ENCODE results near the gene SETBP1.

The SETBP1 gene

DNA sequence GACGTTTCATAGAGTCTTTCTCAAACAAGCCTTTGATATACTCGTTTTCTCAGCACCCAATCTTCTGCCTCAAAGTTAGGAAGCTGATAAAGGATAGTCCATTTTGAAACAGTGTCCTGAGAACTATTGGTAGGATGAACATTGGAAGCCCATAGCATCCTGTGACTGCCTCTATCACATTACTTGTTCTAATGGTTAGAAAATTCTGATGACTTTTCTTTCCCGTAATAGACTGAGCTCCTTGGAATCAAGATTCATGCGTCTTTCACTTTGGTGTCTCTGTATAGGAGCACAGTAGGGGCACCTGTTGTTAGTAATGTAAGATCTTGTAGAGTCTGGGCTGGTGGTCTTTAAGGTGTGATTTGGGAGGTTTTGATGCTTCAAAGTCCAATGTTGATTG, 87.1 kb downstream of the SETBP1 start:
- no peak for TF ChIP-seq ZFP3 (CRISPR knock-in tag; IDR thresholded peaks at IDR 0.05)
- TF ChIP-seq, protein P1, sequence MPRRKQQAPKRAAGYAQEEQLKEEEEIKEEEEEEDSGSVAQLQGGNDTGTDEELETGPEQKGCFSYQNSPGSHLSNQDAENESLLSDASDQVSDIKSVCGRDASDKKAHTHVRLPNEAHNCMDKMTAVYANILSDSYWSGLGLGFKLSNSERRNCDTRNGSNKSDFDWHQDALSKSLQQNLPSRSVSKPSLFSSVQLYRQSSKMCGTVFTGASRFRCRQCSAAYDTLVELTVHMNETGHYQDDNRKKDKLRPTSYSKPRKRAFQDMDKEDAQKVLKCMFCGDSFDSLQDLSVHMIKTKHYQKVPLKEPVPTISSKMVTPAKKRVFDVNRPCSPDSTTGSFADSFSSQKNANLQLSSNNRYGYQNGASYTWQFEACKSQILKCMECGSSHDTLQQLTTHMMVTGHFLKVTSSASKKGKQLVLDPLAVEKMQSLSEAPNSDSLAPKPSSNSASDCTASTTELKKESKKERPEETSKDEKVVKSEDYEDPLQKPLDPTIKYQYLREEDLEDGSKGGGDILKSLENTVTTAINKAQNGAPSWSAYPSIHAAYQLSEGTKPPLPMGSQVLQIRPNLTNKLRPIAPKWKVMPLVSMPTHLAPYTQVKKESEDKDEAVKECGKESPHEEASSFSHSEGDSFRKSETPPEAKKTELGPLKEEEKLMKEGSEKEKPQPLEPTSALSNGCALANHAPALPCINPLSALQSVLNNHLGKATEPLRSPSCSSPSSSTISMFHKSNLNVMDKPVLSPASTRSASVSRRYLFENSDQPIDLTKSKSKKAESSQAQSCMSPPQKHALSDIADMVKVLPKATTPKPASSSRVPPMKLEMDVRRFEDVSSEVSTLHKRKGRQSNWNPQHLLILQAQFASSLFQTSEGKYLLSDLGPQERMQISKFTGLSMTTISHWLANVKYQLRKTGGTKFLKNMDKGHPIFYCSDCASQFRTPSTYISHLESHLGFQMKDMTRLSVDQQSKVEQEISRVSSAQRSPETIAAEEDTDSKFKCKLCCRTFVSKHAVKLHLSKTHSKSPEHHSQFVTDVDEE (CRISPR knock-in tag; IDR thresholded peaks at IDR 0.05) = no peak
- TF ChIP-seq ZC3H10 (CRISPR knock-in tag; IDR thresholded peaks at IDR 0.05) = no peak
- no peak for TF ChIP-seq CSDC2 (CRISPR knock-in tag; IDR thresholded peaks at IDR 0.05)
- TF ChIP-seq BACH2 (CRISPR knock-in tag; IDR thresholded peaks at IDR 0.05; ENCODE audit: borderline replicate concordance) = no peak
- no peak for TF ChIP-seq ESRRG (CRISPR knock-in tag; IDR thresholded peaks at IDR 0.05)
- TF ChIP-seq, protein P2, sequence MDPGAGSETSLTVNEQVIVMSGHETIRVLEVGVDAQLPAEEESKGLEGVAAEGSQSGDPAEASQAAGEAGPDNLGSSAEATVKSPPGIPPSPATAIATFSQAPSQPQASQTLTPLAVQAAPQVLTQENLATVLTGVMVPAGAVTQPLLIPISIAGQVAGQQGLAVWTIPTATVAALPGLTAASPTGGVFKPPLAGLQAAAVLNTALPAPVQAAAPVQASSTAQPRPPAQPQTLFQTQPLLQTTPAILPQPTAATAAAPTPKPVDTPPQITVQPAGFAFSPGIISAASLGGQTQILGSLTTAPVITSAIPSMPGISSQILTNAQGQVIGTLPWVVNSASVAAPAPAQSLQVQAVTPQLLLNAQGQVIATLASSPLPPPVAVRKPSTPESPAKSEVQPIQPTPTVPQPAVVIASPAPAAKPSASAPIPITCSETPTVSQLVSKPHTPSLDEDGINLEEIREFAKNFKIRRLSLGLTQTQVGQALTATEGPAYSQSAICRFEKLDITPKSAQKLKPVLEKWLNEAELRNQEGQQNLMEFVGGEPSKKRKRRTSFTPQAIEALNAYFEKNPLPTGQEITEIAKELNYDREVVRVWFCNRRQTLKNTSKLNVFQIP (CRISPR knock-in tag; IDR thresholded peaks at IDR 0.05; ENCODE audit: borderline replicate concordance, low read depth) = no peak
- TF ChIP-seq, protein P3, sequence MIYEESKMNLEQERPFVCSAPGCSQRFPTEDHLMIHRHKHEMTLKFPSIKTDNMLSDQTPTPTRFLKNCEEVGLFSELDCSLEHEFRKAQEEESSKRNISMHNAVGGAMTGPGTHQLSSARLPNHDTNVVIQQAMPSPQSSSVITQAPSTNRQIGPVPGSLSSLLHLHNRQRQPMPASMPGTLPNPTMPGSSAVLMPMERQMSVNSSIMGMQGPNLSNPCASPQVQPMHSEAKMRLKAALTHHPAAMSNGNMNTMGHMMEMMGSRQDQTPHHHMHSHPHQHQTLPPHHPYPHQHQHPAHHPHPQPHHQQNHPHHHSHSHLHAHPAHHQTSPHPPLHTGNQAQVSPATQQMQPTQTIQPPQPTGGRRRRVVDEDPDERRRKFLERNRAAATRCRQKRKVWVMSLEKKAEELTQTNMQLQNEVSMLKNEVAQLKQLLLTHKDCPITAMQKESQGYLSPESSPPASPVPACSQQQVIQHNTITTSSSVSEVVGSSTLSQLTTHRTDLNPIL (CRISPR knock-in tag; IDR thresholded peaks at IDR 0.05; ENCODE audit: low read depth) = no peak
- TF ChIP-seq TOX (CRISPR knock-in tag; IDR thresholded peaks at IDR 0.05; ENCODE audit: borderline replicate concordance) = no peak
- no peak for ATAC-seq

DNA sequence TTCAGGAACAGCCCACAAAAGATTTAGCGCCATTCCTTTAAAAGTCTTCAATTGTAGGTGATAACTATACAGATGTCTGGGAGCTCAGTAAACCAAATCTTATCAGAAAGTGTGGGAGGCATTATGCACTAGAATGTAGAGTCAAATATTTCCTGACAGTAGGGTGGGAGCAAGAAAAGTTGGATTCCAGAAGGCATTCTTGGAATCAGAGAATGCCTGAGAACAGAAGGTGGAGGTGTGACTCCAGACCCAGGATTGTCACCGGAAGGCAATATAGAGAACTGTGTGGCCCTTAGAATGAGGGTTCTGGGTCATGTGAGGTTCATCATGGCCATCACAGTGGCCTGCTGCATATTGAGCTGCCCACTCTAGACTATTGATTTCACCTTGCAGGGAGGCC, 90.0 kb downstream of the SETBP1 start:
- TF ChIP-seq ZNF565 (CRISPR knock-in tag; conservative IDR thresholded peaks at IDR 0.05; ENCODE audit: low read depth) (no peak), OSR1 (CRISPR knock-in tag; IDR thresholded peaks at IDR 0.05) (no peak), TOX (CRISPR knock-in tag; IDR thresholded peaks at IDR 0.05; ENCODE audit: borderline replicate concordance) (no peak), ISL1 (CRISPR knock-in tag; IDR thresholded peaks at IDR 0.05) (no peak), ZNF8 (CRISPR knock-in tag; IDR thresholded peaks at IDR 0.05) (no peak), CSDC2 (CRISPR knock-in tag; IDR thresholded peaks at IDR 0.05) (no peak), ZNF70 (CRISPR knock-in tag; IDR thresholded peaks at IDR 0.05) (no peak), ZC3H10 (CRISPR knock-in tag; IDR thresholded peaks at IDR 0.05) (no peak), BACH2 (CRISPR knock-in tag; IDR thresholded peaks at IDR 0.05; ENCODE audit: borderline replicate concordance) (no peak), PPARA (CRISPR knock-in tag; IDR thresholded peaks at IDR 0.05; ENCODE audit: borderline replicate concordance) (no peak)
- TF ChIP-seq, protein P2 (CRISPR knock-in tag; IDR thresholded peaks at IDR 0.05; ENCODE audit: borderline replicate concordance, low read depth) = no peak
- TF ChIP-seq, protein P4, sequence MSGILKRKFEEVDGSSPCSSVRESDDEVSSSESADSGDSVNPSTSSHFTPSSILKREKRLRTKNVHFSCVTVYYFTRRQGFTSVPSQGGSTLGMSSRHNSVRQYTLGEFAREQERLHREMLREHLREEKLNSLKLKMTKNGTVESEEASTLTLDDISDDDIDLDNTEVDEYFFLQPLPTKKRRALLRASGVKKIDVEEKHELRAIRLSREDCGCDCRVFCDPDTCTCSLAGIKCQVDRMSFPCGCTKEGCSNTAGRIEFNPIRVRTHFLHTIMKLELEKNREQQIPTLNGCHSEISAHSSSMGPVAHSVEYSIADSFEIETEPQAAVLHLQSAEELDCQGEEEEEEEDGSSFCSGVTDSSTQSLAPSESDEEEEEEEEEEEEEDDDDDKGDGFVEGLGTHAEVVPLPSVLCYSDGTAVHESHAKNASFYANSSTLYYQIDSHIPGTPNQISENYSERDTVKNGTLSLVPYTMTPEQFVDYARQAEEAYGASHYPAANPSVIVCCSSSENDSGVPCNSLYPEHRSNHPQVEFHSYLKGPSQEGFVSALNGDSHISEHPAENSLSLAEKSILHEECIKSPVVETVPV (CRISPR knock-in tag; IDR thresholded peaks at IDR 0.05) = no peak
- TF ChIP-seq, protein P1 (CRISPR knock-in tag; IDR thresholded peaks at IDR 0.05) = no peak
- no peak for ATAC-seq

DNA sequence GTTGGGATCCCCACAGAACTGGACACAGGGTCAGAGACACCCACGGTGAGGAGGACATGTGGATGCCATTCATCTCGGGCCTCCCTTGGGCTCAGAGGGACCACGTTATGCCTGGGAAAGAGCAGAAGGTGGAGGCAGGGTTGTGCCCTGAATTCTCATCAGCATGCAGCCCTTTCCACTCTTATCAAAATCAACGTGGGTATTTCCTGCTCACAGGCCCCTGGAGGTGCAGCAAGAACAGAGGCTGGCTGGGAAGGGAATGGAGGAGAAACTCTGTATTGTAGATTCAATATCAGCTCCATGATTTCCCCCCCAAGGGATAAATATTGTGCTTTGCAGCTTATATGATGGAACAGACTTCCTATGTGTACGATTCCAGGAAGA, 90.9 kb downstream of the SETBP1 start:
- TF ChIP-seq, protein P1 (CRISPR knock-in tag; IDR thresholded peaks at IDR 0.05) = no peak
- no peak for TF ChIP-seq GLIS3 (CRISPR knock-in tag; IDR thresholded peaks at IDR 0.05)
- TF ChIP-seq, protein P4 (CRISPR knock-in tag; IDR thresholded peaks at IDR 0.05) = no peak
- no peak for TF ChIP-seq ESRRG (CRISPR knock-in tag; IDR thresholded peaks at IDR 0.05)
- no peak for TF ChIP-seq RARB (CRISPR knock-in tag; IDR thresholded peaks at IDR 0.05)
- no peak for TF ChIP-seq ZNF565 (CRISPR knock-in tag; conservative IDR thresholded peaks at IDR 0.05; ENCODE audit: low read depth)
- no peak for TF ChIP-seq PPARA (CRISPR knock-in tag; IDR thresholded peaks at IDR 0.05; ENCODE audit: borderline replicate concordance)
- TF ChIP-seq TOX (CRISPR knock-in tag; IDR thresholded peaks at IDR 0.05; ENCODE audit: borderline replicate concordance) = no peak
- TF ChIP-seq BACH2 (CRISPR knock-in tag; IDR thresholded peaks at IDR 0.05; ENCODE audit: borderline replicate concordance) = no peak
- TF ChIP-seq ZC3H10 (CRISPR knock-in tag; IDR thresholded peaks at IDR 0.05) = no peak
- no peak for TF ChIP-seq ZFP3 (CRISPR knock-in tag; IDR thresholded peaks at IDR 0.05)
- no peak for TF ChIP-seq CSDC2 (CRISPR knock-in tag; IDR thresholded peaks at IDR 0.05)
- no peak for TF ChIP-seq ZNF8 (CRISPR knock-in tag; IDR thresholded peaks at IDR 0.05)
- no peak for TF ChIP-seq ZNF70 (CRISPR knock-in tag; IDR thresholded peaks at IDR 0.05)

More for the DNA sequence above, 90.9 kb downstream of the SETBP1 start:
- no peak for ATAC-seq

All from SK-N-SH treated with all-trans-retinoic acid at 6 μM for 48 hours (cell line).